HepG2 (cell line): ENCODE data around the gene BARX1. TPM values are rescaled to one million over a fixed set of nuclear protein-coding genes. Genes with fewer than 3 reads are reported as not detected.

ENCODE experiments used
- ATAC-seq: fragments of 200-7000 bp; cut with Tn5 transposase; 3 replicates; pipeline ENCODE4 v1.9.1; 2020; ENCODE audit warnings: mild to moderate bottlenecking, moderate library complexity
- BruUV-seq: library from RNA; stranded (reverse); fragments of 400-500 nt; replicated peaks from 2 replicates; lab custom pipeline; 2021; lab: Mats Ljungman, UMichigan
- CTCF ChIA-PET: fragments of 300-600 bp; formaldehyde crosslinking; extraction: SDS; loops from one replicate; lab custom pipeline; 2021; ENCODE audit warnings: low total read pairs, inconsistent platforms, low intra/inter-chr PET ratio; lab: Yijun Ruan, JAX
- POLR2A ChIA-PET: fragments of 350-600 bp; sonication (Branson Sonifier 250); formaldehyde crosslinking; loops from one replicate; lab custom pipeline; 2020; ENCODE audit warnings: antibody characterized with exemption, inconsistent platforms; lab: Yijun Ruan, JAX
- DNase-seq: peaks from one replicate; pipeline ENCODE4 v3.0.0-alpha.2; 2015; ENCODE audit warnings: low spot score
- FAIRE-seq: peaks from 3 replicates; lab custom pipeline; 2011; peaks lifted over from hg19 to GRCh38; lab: Jason Lieb, UNC
- H2AFZ ChIP-seq: one replicate; pipeline ENCODE4 v1.6.1; 2011; ENCODE audit warnings: low read length, inconsistent platforms
- H3K27ac ChIP-seq: fragments of 300-600 bp; 3 replicates; pipeline ENCODE4 v1.8.0; 2011; ENCODE audit warnings: mixed run types, mild to moderate bottlenecking, mixed read lengths, low read length, inconsistent platforms; ENCODE audit not compliant: insufficient read depth; ENCODE audit errors: extremely low read length
- H3K27me3 ChIP-seq, 2 experiments: fragments of 200-600 bp in 1 of 2; 2 replicates in 1 of 2; 3 replicates in 1 of 2; pipeline versions ENCODE4 v1.6.0 to v1.8.0; 2011; ENCODE audit warnings: low read length in 2 of 2, mild to moderate bottlenecking in 2 of 2, moderate library complexity in 2 of 2, inconsistent platforms in 1 of 2; ENCODE audit not compliant: insufficient read depth in 2 of 2, control insufficient read depth in 1 of 2
- H3K36me3 ChIP-seq, 2 experiments: fragments of 200-600 bp in 1 of 2; replicated peaks in 1 of 2; 2 replicates in 1 of 2; 3 replicates in 1 of 2; pipeline versions ENCODE4 v1.5.1 to v1.8.0; 2011; ENCODE audit warnings: low read length in 2 of 2, inconsistent platforms in 1 of 2; ENCODE audit not compliant: insufficient read depth in 2 of 2, control insufficient read depth in 1 of 2
- H3K4me1 ChIP-seq: 2 replicates; pipeline ENCODE4 v1.5.1; 2012; ENCODE audit warnings: low read length, inconsistent platforms; ENCODE audit not compliant: insufficient read depth
- H3K4me2 ChIP-seq: 2 replicates; pipeline ENCODE4 v1.6.0; 2011; ENCODE audit warnings: low read depth, low read length, inconsistent platforms
- H3K4me3 ChIP-seq, 3 experiments: fragments of 200-600 bp in 1 of 3; sonication (generic), shearing (Covaris generic) in 1 of 3; replicated peaks in 1 of 3; 2 replicates each; pipeline ENCODE4 v1.5.1; 2011 to 2016; ENCODE audit warnings: low read length in 3 of 3, inconsistent platforms in 2 of 3, low read depth in 2 of 3, mild to moderate bottlenecking in 2 of 3, control low read depth in 1 of 3, mixed read lengths in 1 of 3; ENCODE audit not compliant: insufficient read depth in 1 of 3
- H3K79me2 ChIP-seq: one replicate; pipeline ENCODE4 v1.6.1; 2011; ENCODE audit warnings: low read length, inconsistent platforms; ENCODE audit not compliant: insufficient read depth
- H3K9ac ChIP-seq: 2 replicates; pipeline ENCODE4 v1.6.0; 2011; ENCODE audit warnings: mild to moderate bottlenecking, low read depth, low read length, inconsistent platforms; ENCODE audit not compliant: insufficient read depth
- H3K9me3 ChIP-seq: 2 replicates; pipeline ENCODE4 v1.5.1; 2012; ENCODE audit warnings: mild to moderate bottlenecking, low read length
- H4K20me1 ChIP-seq: 2 replicates; pipeline ENCODE4 v1.6.0; 2011; ENCODE audit warnings: inconsistent platforms, mild to moderate bottlenecking, low read length, moderate library complexity; ENCODE audit not compliant: insufficient read depth
- CREB3 ChIP-seq: sonication (generic); formaldehyde crosslinking; IDR thresholded peaks from 2 replicates; pipeline ENCODE4 v1.5.0; 2020; ENCODE audit warnings: missing genetic modification reagents
- ERF ChIP-seq: IDR thresholded peaks from 2 replicates; pipeline ENCODE4 v1.6.1; 2018; ENCODE audit warnings: missing biosample characterization, missing genetic modification reagents
- HOXD1 ChIP-seq: sonication (generic); formaldehyde crosslinking; IDR thresholded peaks from 2 replicates; pipeline ENCODE4 v1.5.0; 2020; ENCODE audit warnings: missing genetic modification reagents
- SCMH1 ChIP-seq: sonication (generic); formaldehyde crosslinking; IDR thresholded peaks from 2 replicates; pipeline ENCODE4 v1.9.0; 2021; ENCODE audit warnings: missing genetic modification reagents, mild to moderate bottlenecking, borderline replicate concordance
- SIN3A ChIP-seq: IDR thresholded peaks from 2 replicates; pipeline ENCODE4 v1.6.1; 2011; ENCODE audit warnings: low read depth, mild to moderate bottlenecking, control low read depth, low read length, borderline replicate concordance
- ZNF205 ChIP-seq: IDR thresholded peaks from 2 replicates; pipeline ENCODE4 v1.6.1; 2018; ENCODE audit warnings: missing biosample characterization, missing genetic modification reagents
- ZNF597 ChIP-seq: sonication (generic); formaldehyde crosslinking; IDR thresholded peaks from 2 replicates; pipeline ENCODE4 v1.5.0; 2020; ENCODE audit warnings: missing genetic modification reagents
- ZNF761 ChIP-seq: sonication (generic); formaldehyde crosslinking; conservative IDR thresholded peaks from 2 replicates; pipeline ENCODE4 v1.4.0; 2020; ENCODE audit warnings: mild to moderate bottlenecking, missing genetic modification reagents
- ZNF891 ChIP-seq: sonication (generic); formaldehyde crosslinking; IDR thresholded peaks from 2 replicates; pipeline ENCODE4 v1.5.0; 2020; ENCODE audit warnings: mild to moderate bottlenecking, missing genetic modification reagents
- ZSCAN9 ChIP-seq: IDR thresholded peaks from 2 replicates; pipeline ENCODE4 v1.6.1; 2016; ENCODE audit warnings: borderline replicate concordance
- WGBS: methylation state at CpG from one replicate; pipeline ENCODE4 v1.1.6; 2017; ENCODE audit warnings: low lambda C conversion rate; 5-methylcytosine and 5-hydroxymethylcytosine counted together
- in situ Hi-C: cut with HindIII; loops from 2 replicates; pipeline ENCODE4 v1.10.0; 2017; ENCODE audit warnings: low pct_unique_long_range_greater_than_20kb; ENCODE audit not compliant: extremely low pct_ligation_motif_present
- intact Hi-C: fragments of 100-400 bp; cut with micrococcal nuclease; formaldehyde crosslinking; loops from one replicate; pipeline ENCODE4 v1.10.0; 2022; ENCODE audit not compliant: unreplicated experiment
- polyA plus RNA-seq, 8 experiments: library from polyadenylated mRNA; depleted of rRNA in 3 of 8; stranded (reverse) in 7 of 8; unstranded in 1 of 8; fragments of >200 nt; fragmentation: Illumina TruSeq in 4 of 8; extraction: Trizol in 4 of 8; gene quantifications; 2 replicates each; pipeline versions ENCODE4 v1.2.1 to v1.2.3, GENCODE V29; 2011 to 2016; ENCODE audit warnings: low read depth in 4 of 8, missing spikeins in 1 of 8, mixed read lengths in 1 of 8; ENCODE audit not compliant: insufficient read depth in 1 of 8
- total RNA-seq, 5 experiments: library from RNA; depleted of rRNA; stranded (reverse); fragments of >200 nt; fragmentation: Illumina TruSeq; extraction: Trizol; gene quantifications; 2 replicates each; pipeline ENCODE4 v1.2.3, GENCODE V29; 2016; ENCODE audit warnings: low read depth in 1 of 5
- TF ChIP-seq, protein P1 (sequence below): sonication (generic); formaldehyde crosslinking; IDR thresholded peaks from 2 replicates; pipeline ENCODE4 v1.5.0; 2020; ENCODE audit warnings: mild to moderate bottlenecking, low read depth, missing genetic modification reagents, borderline replicate concordance
- TF ChIP-seq, protein P2 (sequence below): sonication (generic); formaldehyde crosslinking; IDR thresholded peaks from 2 replicates; pipeline ENCODE4 v1.5.0; 2020; ENCODE audit warnings: mild to moderate bottlenecking, missing genetic modification reagents, borderline replicate concordance
- TF ChIP-seq, protein P3 (sequence below): sonication (generic); formaldehyde crosslinking; IDR thresholded peaks from 2 replicates; pipeline ENCODE4 v1.4.0; 2020; ENCODE audit warnings: missing genetic modification reagents; ENCODE audit errors: not compliant biosample characterization

BARX1 gene
- total and polyA plus RNA-seq, 2 of the 13 experiments (the other 11 are each of a cell fraction or from before 2014, with no cell fraction given) = not detected

GRCh38 chr9:93920131-93920800, 34.9 kb downstream of the BARX1 start:
- no peaks in the 10 kb centered on the region for H3K79me2 ChIP-seq
- no TSS peak for BruUV-seq
- no peaks in the 10 kb centered on the region for H3K4me1 ChIP-seq
- ATAC-seq (no peak), DNase-seq (no peak), FAIRE-seq (no peak)
- ChIA-PET POLR2A (no interaction called here), CTCF (no interaction called here)
- no peaks in the 10 kb centered on the region for H4K20me1 ChIP-seq
- no peaks in the 10 kb centered on the region for H3K9me3 ChIP-seq
- intact Hi-C loops = no loop called here
- H3K4me2 ChIP-seq = no peak overlapping the region
- no peak overlapping the region for H3K4me3 ChIP-seq
- no peak overlapping the region for H3K9ac ChIP-seq
- WGBS = 55% methylated on average over 11 of the region's 21 CpGs
- H2AFZ ChIP-seq = no peak overlapping the region
- no peaks in the 10 kb centered on the region for H3K36me3 ChIP-seq
- in situ Hi-C loops = no loop called here
- peaks cover 2 to 20% of the 10 kb centered on the region in 2 experiments; a peak in 3 of 5 replicates for H3K27me3 ChIP-seq
- no peak overlapping the region for H3K27ac ChIP-seq
- TF ChIP-seq, protein P1, sequence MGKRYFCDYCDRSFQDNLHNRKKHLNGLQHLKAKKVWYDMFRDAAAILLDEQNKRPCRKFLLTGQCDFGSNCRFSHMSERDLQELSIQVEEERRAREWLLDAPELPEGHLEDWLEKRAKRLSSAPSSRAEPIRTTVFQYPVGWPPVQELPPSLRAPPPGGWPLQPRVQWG = no peak
- TF ChIP-seq ZNF205 (CRISPR knock-in tag) (no peak), HOXD1 (CRISPR knock-in tag) (no peak), ZSCAN9 (CRISPR knock-in tag) (no peak), ZNF761 (no peak), ZNF891 (no peak), ZNF597 (no peak), SIN3A (no peak), SCMH1 (CRISPR knock-in tag) (no peak), ERF (CRISPR knock-in tag) (no peak), CREB3 (CRISPR knock-in tag) (no peak)
- TF ChIP-seq, protein P2, sequence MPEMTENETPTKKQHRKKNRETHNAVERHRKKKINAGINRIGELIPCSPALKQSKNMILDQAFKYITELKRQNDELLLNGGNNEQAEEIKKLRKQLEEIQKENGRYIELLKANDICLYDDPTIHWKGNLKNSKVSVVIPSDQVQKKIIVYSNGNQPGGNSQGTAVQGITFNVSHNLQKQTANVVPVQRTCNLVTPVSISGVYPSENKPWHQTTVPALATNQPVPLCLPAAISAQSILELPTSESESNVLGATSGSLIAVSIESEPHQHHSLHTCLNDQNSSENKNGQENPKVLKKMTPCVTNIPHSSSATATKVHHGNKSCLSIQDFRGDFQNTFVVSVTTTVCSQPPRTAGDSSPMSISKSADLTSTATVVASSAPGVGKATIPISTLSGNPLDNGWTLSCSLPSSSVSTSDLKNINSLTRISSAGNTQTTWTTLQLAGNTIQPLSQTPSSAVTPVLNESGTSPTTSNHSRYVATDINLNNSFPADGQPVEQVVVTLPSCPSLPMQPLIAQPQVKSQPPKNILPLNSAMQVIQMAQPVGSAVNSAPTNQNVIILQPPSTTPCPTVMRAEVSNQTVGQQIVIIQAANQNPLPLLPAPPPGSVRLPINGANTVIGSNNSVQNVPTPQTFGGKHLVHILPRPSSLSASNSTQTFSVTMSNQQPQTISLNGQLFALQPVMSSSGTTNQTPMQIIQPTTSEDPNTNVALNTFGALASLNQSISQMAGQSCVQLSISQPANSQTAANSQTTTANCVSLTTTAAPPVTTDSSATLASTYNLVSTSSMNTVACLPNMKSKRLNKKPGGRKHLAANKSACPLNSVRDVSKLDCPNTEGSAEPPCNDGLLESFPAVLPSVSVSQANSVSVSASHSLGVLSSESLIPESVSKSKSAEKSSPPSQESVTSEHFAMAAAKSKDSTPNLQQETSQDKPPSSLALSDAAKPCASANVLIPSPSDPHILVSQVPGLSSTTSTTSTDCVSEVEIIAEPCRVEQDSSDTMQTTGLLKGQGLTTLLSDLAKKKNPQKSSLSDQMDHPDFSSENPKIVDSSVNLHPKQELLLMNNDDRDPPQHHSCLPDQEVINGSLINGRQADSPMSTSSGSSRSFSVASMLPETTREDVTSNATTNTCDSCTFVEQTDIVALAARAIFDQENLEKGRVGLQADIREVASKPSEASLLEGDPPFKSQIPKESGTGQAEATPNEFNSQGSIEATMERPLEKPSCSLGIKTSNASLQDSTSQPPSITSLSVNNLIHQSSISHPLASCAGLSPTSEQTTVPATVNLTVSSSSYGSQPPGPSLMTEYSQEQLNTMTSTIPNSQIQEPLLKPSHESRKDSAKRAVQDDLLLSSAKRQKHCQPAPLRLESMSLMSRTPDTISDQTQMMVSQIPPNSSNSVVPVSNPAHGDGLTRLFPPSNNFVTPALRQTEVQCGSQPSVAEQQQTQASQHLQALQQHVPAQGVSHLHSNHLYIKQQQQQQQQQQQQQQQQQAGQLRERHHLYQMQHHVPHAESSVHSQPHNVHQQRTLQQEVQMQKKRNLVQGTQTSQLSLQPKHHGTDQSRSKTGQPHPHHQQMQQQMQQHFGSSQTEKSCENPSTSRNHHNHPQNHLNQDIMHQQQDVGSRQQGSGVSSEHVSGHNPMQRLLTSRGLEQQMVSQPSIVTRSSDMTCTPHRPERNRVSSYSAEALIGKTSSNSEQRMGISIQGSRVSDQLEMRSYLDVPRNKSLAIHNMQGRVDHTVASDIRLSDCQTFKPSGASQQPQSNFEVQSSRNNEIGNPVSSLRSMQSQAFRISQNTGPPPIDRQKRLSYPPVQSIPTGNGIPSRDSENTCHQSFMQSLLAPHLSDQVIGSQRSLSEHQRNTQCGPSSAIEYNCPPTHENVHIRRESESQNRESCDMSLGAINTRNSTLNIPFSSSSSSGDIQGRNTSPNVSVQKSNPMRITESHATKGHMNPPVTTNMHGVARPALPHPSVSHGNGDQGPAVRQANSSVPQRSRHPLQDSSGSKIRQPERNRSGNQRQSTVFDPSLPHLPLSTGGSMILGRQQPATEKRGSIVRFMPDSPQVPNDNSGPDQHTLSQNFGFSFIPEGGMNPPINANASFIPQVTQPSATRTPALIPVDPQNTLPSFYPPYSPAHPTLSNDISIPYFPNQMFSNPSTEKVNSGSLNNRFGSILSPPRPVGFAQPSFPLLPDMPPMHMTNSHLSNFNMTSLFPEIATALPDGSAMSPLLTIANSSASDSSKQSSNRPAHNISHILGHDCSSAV (CRISPR knock-in tag) = no peak
- TF ChIP-seq, protein P3, sequence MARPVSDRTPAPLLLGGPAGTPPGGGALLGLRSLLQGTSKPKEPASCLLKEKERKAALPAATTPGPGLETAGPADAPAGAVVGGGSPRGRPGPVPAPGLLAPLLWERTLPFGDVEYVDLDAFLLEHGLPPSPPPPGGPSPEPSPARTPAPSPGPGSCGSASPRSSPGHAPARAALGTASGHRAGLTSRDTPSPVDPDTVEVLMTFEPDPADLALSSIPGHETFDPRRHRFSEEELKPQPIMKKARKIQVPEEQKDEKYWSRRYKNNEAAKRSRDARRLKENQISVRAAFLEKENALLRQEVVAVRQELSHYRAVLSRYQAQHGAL = no peak
